ENCODE data around the gene DIO3. TPM values are rescaled to one million over a fixed set of nuclear protein-coding genes. Genes with fewer than 3 reads are reported as not detected.

The DIO3 gene
- total RNA-seq, 2 experiments from 2014 or later, result not detected

DNA sequence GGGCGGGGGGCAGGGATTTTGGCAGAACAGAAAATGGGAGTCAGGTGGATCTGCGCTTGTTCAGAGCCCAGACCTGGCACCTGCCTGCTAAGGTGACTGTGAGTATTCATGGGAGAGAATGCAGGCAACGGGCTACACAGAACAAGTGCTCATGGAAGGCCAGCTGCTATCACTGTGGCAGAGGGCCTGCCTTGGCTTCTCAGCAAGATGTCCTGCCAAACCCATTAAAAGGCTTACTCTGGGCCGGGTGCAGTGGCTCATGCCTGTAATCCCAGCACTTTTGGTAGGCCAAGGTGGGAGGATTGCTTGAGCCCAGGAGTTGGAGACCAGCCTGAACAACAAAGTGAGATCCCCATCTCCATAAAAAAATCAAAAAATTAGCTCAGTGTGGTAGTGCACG lies 21.0 kb downstream of the DIO3 start:
- H3K27me3 Mint-ChIP-seq, result peaks cover 5% of the 10 kb centered on the region
- DNase-seq (no peak), ATAC-seq (ENCODE audit: poor library complexity) (no peak)
- H3K27ac Mint-ChIP-seq, result no peak overlapping the region
- CTCF ChIA-PET, result no interaction called here
- TF ChIP-seq, protein P1, sequence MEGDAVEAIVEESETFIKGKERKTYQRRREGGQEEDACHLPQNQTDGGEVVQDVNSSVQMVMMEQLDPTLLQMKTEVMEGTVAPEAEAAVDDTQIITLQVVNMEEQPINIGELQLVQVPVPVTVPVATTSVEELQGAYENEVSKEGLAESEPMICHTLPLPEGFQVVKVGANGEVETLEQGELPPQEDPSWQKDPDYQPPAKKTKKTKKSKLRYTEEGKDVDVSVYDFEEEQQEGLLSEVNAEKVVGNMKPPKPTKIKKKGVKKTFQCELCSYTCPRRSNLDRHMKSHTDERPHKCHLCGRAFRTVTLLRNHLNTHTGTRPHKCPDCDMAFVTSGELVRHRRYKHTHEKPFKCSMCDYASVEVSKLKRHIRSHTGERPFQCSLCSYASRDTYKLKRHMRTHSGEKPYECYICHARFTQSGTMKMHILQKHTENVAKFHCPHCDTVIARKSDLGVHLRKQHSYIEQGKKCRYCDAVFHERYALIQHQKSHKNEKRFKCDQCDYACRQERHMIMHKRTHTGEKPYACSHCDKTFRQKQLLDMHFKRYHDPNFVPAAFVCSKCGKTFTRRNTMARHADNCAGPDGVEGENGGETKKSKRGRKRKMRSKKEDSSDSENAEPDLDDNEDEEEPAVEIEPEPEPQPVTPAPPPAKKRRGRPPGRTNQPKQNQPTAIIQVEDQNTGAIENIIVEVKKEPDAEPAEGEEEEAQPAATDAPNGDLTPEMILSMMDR (IDR thresholded peaks at IDR 0.05), result no peak
- Histone ChIP-seq H3K9me3 (ENCODE audit: control insufficient read depth in 1 of 2, insufficient read depth in 1 of 2, low read length in 2 of 2) (peaks cover 0 to 8% of the 10 kb centered on the region in 2 experiments), H3K4me1 (ENCODE audit: insufficient read depth, low read length) (no peaks in the 10 kb centered on the region), H3K36me3 (ENCODE audit: insufficient read depth, low read length) (no peaks in the 10 kb centered on the region), H3K27me3 (ENCODE audit: control insufficient read depth in 1 of 2, insufficient read depth in 2 of 2, low read length in 2 of 2) (peaks cover 0 to 3% of the 10 kb centered on the region in 2 experiments), H3K4me3 (ENCODE audit: low read length) (no peak overlapping the region), H3K27ac (ENCODE audit: low read depth in 1 of 2, low read length in 2 of 2) (no peak overlapping the region)
- H3K4me3 Mint-ChIP-seq, result no peak overlapping the region
- no peaks in the 10 kb centered on the region for H3K36me3 Mint-ChIP-seq (ENCODE audit: low read depth)
- intact Hi-C loops (cut with DNase I, micrococcal nuclease), result no loop called here
- POLR2A ChIA-PET, result no interaction called here
- no peaks in the 10 kb centered on the region for H3K9me3 Mint-ChIP-seq
- H3K4me1 Mint-ChIP-seq (ENCODE audit: low read depth), result no peaks in the 10 kb centered on the region

DNA sequence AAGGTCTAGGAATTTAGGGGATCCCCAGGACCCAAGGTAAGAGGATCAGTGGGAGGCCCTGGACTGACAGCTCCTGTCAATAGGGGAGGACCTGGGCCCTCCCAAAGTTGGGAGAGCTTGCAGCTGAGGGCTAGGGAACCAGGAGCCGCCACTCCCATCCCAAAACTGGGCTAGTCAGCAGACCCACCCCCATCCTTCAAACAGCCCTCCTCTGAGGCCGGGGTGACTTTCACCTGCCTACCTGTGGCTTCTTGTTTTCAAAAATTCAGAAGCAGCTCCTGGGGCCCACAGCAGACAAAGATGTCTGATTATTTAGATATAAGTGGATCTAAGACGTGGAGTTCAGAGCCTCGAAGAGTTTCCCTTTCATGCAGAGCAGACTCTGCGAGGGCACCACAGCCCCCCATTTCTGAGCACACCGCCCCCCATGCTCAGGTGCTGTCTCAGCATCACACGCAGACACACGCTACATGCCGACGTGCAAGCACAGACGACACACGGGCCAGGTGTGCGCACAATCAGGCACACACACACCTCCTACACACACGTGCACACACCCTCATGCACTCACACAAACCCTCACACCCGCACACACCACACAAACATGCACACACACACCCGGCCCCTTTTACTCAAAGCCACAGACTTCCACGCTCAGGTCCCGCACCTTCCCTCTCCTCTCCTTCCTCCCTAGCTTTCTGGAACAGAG lies 21.9 kb downstream of the DIO3 start:
- H3K9me3 Mint-ChIP-seq, result no peaks in the 10 kb centered on the region
- H3K27me3 Mint-ChIP-seq, result peaks cover 5% of the 10 kb centered on the region
- Histone ChIP-seq H3K4me1 (ENCODE audit: insufficient read depth, low read length) (no peaks in the 10 kb centered on the region), H3K36me3 (ENCODE audit: insufficient read depth, low read length) (no peaks in the 10 kb centered on the region), H3K4me3 (ENCODE audit: low read length) (no peak overlapping the region), H3K27ac (ENCODE audit: low read depth in 1 of 2, low read length in 2 of 2) (no peak overlapping the region), H3K27me3 (ENCODE audit: control insufficient read depth in 1 of 2, insufficient read depth in 2 of 2, low read length in 2 of 2) (peaks cover 0 to 3% of the 10 kb centered on the region in 2 experiments), H3K9me3 (ENCODE audit: control insufficient read depth in 1 of 2, insufficient read depth in 1 of 2, low read length in 2 of 2) (peaks cover 0 to 8% of the 10 kb centered on the region in 2 experiments)
- TF ChIP-seq, protein P1 (IDR thresholded peaks at IDR 0.05), result no peak
- no peak overlapping the region for H3K27ac Mint-ChIP-seq
- ChIA-PET POLR2A (no interaction called here), CTCF (no interaction called here)
- intact Hi-C loops (cut with DNase I, micrococcal nuclease), result no loop called here
- ATAC-seq (ENCODE audit: poor library complexity) (no peak), DNase-seq (no peak)
- H3K4me3 Mint-ChIP-seq, result no peak overlapping the region
- no peaks in the 10 kb centered on the region for H3K36me3 Mint-ChIP-seq (ENCODE audit: low read depth)
- no peaks in the 10 kb centered on the region for H3K4me1 Mint-ChIP-seq (ENCODE audit: low read depth)

DNA sequence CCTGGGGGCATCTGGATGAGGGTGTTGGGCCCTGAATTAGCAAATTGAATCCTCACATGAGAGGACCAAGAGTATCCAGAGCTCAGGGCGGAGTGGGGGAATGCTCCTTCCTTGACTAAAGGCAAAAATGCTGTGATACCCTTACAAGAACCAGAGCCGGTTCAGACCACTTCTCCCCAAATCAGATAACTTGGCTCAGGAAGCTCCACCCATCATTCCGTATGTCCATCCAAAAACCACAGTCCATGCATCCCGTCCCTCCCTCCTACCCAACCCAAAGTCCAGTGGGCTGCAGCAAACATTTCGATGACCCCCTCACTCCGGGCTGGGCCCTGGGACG lies 22.4 kb downstream of the DIO3 start:
- Mint-ChIP-seq H3K27ac (no peak overlapping the region), H3K27me3 (peaks cover 5% of the 10 kb centered on the region), H3K4me1 (ENCODE audit: low read depth) (no peaks in the 10 kb centered on the region), H3K9me3 (no peaks in the 10 kb centered on the region), H3K4me3 (no peak overlapping the region), H3K36me3 (ENCODE audit: low read depth) (no peaks in the 10 kb centered on the region)
- ATAC-seq (ENCODE audit: poor library complexity) (no peak), DNase-seq (no peak)
- H3K9me3 ChIP-seq (ENCODE audit: control insufficient read depth in 1 of 2, insufficient read depth in 1 of 2, low read length in 2 of 2), result peaks cover 0 to 8% of the 10 kb centered on the region in 2 experiments
- ChIA-PET CTCF (no interaction called here), POLR2A (no interaction called here)
- H3K27me3 ChIP-seq (ENCODE audit: control insufficient read depth in 1 of 2, insufficient read depth in 2 of 2, low read length in 2 of 2), result peaks cover 0 to 3% of the 10 kb centered on the region in 2 experiments
- H3K27ac ChIP-seq (ENCODE audit: low read depth in 1 of 2, low read length in 2 of 2), result no peak overlapping the region
- no peaks in the 10 kb centered on the region for H3K4me1 ChIP-seq (ENCODE audit: insufficient read depth, low read length)
- intact Hi-C loops (cut with DNase I, micrococcal nuclease), result no loop called here
- no peaks in the 10 kb centered on the region for H3K36me3 ChIP-seq (ENCODE audit: insufficient read depth, low read length)
- TF ChIP-seq, protein P1 (IDR thresholded peaks at IDR 0.05), result no peak
- no peak overlapping the region for H3K4me3 ChIP-seq (ENCODE audit: low read length)

All from CD4-positive, alpha-beta T cell (primary cell).